ENCODE measurements around the gene LONRF2.

The LONRF2 gene

DNA sequence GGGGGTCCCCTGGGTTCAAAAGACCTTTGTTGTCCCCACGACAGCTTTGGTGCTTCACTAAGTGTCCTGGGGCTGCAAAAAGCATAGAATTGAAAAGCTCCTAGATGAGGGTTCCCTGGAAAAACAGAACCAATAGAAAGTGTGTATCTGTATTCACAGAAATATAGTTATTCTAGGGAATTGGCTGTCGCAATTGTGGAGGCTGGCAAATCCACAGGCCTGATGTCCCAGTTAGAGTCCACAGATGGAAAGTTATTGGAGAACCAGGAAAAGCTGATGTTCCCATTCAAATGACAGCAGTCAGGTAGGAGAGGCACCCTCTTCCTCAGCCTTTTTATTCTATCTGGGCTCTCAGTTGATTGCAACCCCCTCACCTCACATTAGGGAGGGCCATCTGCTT lies 65.5 kb downstream of the LONRF2 start:
- no peak overlapping the region for H2BK120ac ChIP-seq (ENCODE audit: low read depth, low read length)
- H3K27me3 ChIP-seq (ENCODE audit: control insufficient read depth in 1 of 2, insufficient read depth in 1 of 2, low read length in 2 of 2): peaks cover 0 to 24% of the 10 kb centered on the region in 2 experiments
- H2AK5ac ChIP-seq (ENCODE audit: low read length, severe bottlenecking): no peak overlapping the region
- peaks cover 19% of the 10 kb centered on the region for H3K4me1 ChIP-seq (ENCODE audit: control insufficient read depth, insufficient read depth, low read depth, low read length)
- no peak overlapping the region for H3K18ac ChIP-seq (ENCODE audit: low read depth in 1 of 2, low read length in 2 of 2)
- H4K91ac ChIP-seq (ENCODE audit: low read length): no peak overlapping the region
- DNase-seq: no peak
- H2AFZ ChIP-seq (ENCODE audit: low read depth, low read length): no peak overlapping the region
- no peak overlapping the region for H3K23ac ChIP-seq (ENCODE audit: low read length in 2 of 2)
- H3K4me2 ChIP-seq (ENCODE audit: low read length, poor library complexity, severe bottlenecking): no peak overlapping the region
- no peak overlapping the region for H3K4ac ChIP-seq (ENCODE audit: low read depth in 1 of 2, low read length in 2 of 2)
- H2BK5ac ChIP-seq (ENCODE audit: low read depth, low read length, poor library complexity, severe bottlenecking): no peak overlapping the region
- no peaks in the 10 kb centered on the region for H3K9me3 ChIP-seq (ENCODE audit: control insufficient read depth, low read length)
- no peak overlapping the region for H2BK12ac ChIP-seq (ENCODE audit: low read length in 2 of 2)
- H3K9ac ChIP-seq (ENCODE audit: low read length): no peak overlapping the region
- H2BK15ac ChIP-seq (ENCODE audit: low read depth, poor library complexity, severe bottlenecking): no peak overlapping the region
- H3K79me1 ChIP-seq (replicated peaks; ENCODE audit: low read length, poor library complexity, severe bottlenecking): no peaks in the 10 kb centered on the region
- no peaks in the 10 kb centered on the region for H3K36me3 ChIP-seq (ENCODE audit: control insufficient read depth in 1 of 2, insufficient read depth in 2 of 2, low read depth in 1 of 2, low read length in 2 of 2)
- 91% methylated on average over 2 of the region's 2 CpGs for WGBS
- H3K4me3 ChIP-seq (ENCODE audit: insufficient read depth in 1 of 2, low read depth in 1 of 2, low read length in 2 of 2): no peak overlapping the region
- H3K27ac ChIP-seq (ENCODE audit: low read length, poor library complexity, severe bottlenecking): no peak overlapping the region
- H3K14ac ChIP-seq (ENCODE audit: low read length in 2 of 2): no peak overlapping the region
- no peak overlapping the region for H4K8ac ChIP-seq (ENCODE audit: low read length)

DNA sequence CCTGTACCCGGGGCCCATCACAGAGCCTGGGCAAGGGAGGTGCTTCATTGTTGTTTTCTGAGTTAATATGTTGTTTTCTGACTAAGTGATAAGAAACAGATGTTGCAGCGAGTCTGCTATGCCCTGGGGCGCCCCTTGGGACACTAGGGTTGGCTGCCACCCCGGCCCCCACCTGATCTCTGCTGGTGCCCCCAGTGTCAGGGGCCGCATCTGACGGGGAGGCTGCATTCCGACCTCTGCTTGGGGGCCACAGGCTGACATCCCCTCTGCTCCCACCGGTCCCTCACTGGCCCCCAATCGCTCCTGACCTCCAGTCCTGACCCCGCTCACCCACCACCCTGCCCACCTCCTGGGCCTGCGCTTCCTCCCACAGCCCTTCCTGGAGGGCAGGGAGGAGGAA lies 65.9 kb downstream of the LONRF2 start:
- Histone ChIP-seq H2BK15ac (ENCODE audit: low read depth, poor library complexity, severe bottlenecking) (no peak overlapping the region), H3K79me1 (replicated peaks; ENCODE audit: low read length, poor library complexity, severe bottlenecking) (no peaks in the 10 kb centered on the region), H3K23ac (ENCODE audit: low read length in 2 of 2) (no peak overlapping the region), H3K4me1 (ENCODE audit: control insufficient read depth, insufficient read depth, low read depth, low read length) (peaks cover 19% of the 10 kb centered on the region), H4K91ac (ENCODE audit: low read length) (no peak overlapping the region), H2BK12ac (ENCODE audit: low read length in 2 of 2) (no peak overlapping the region), H2BK120ac (ENCODE audit: low read depth, low read length) (no peak overlapping the region), H3K4me2 (ENCODE audit: low read length, poor library complexity, severe bottlenecking) (no peak overlapping the region), H3K9ac (ENCODE audit: low read length) (no peak overlapping the region), H2BK5ac (ENCODE audit: low read depth, low read length, poor library complexity, severe bottlenecking) (no peak overlapping the region), H2AK5ac (ENCODE audit: low read length, severe bottlenecking) (no peak overlapping the region), H3K18ac (ENCODE audit: low read depth in 1 of 2, low read length in 2 of 2) (no peak overlapping the region), H3K4ac (ENCODE audit: low read depth in 1 of 2, low read length in 2 of 2) (peak overlapping the region in 1 of 2 experiments; percentile 59), H3K9me3 (ENCODE audit: control insufficient read depth, low read length) (no peaks in the 10 kb centered on the region), H3K27ac (ENCODE audit: low read length, poor library complexity, severe bottlenecking) (no peak overlapping the region), H3K36me3 (ENCODE audit: control insufficient read depth in 1 of 2, insufficient read depth in 2 of 2, low read depth in 1 of 2, low read length in 2 of 2) (no peaks in the 10 kb centered on the region), H2AFZ (ENCODE audit: low read depth, low read length) (no peak overlapping the region), H3K27me3 (ENCODE audit: control insufficient read depth in 1 of 2, insufficient read depth in 1 of 2, low read length in 2 of 2) (peaks cover 0 to 20% of the 10 kb centered on the region in 2 experiments), H3K14ac (ENCODE audit: low read length in 2 of 2) (no peak overlapping the region), H4K8ac (ENCODE audit: low read length) (no peak overlapping the region), H3K4me3 (ENCODE audit: insufficient read depth in 1 of 2, low read depth in 1 of 2, low read length in 2 of 2) (no peak overlapping the region)
- no peak for DNase-seq
- 91% methylated on average over 10 of the region's 11 CpGs for WGBS

DNA sequence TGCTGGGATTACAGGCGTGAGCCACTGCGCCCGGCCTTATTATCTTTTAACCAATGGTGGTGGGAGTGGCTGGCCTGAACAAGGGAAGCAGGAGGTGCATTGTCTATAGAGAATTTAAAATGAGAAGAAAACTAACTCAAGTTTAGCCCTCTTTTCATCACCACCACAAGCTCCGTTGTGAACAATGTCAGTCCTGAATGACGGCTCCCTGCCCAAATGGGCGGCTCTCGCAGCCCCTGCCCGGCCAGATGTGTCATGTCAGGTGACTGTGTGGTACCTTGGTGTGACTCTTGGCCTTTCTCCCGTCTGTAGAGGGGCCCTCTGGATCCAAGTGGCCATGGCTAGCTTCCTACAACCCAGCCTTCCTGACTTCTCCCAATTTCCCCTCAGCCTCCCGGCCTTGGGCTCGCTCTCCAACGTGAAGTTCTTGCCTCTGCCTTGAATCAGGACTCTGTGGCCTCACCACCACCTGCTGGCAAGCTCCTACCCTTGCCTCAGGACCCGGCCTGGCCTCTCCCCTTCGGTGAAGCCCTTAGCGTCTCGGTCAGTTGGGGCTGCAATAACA lies 67.6 kb downstream of the LONRF2 start:
- Histone ChIP-seq H2BK12ac (ENCODE audit: low read length in 2 of 2) (no peak overlapping the region), H3K36me3 (ENCODE audit: control insufficient read depth in 1 of 2, insufficient read depth in 2 of 2, low read depth in 1 of 2, low read length in 2 of 2) (no peaks in the 10 kb centered on the region), H4K91ac (ENCODE audit: low read length) (no peak overlapping the region), H3K9ac (ENCODE audit: low read length) (no peak overlapping the region), H2BK15ac (ENCODE audit: low read depth, poor library complexity, severe bottlenecking) (no peak overlapping the region), H3K4me3 (ENCODE audit: insufficient read depth in 1 of 2, low read depth in 1 of 2, low read length in 2 of 2) (no peak overlapping the region), H4K8ac (ENCODE audit: low read length) (no peak overlapping the region), H3K18ac (ENCODE audit: low read depth in 1 of 2, low read length in 2 of 2) (no peak overlapping the region), H3K27ac (ENCODE audit: low read length, poor library complexity, severe bottlenecking) (no peak overlapping the region), H2BK5ac (ENCODE audit: low read depth, low read length, poor library complexity, severe bottlenecking) (no peak overlapping the region), H3K4me2 (ENCODE audit: low read length, poor library complexity, severe bottlenecking) (no peak overlapping the region), H2AFZ (ENCODE audit: low read depth, low read length) (no peak overlapping the region), H3K79me1 (replicated peaks; ENCODE audit: low read length, poor library complexity, severe bottlenecking) (no peaks in the 10 kb centered on the region), H3K14ac (ENCODE audit: low read length in 2 of 2) (no peak overlapping the region), H2AK5ac (ENCODE audit: low read length, severe bottlenecking) (no peak overlapping the region), H3K27me3 (ENCODE audit: control insufficient read depth in 1 of 2, insufficient read depth in 1 of 2, low read length in 2 of 2) (peaks cover 0 to 30% of the 10 kb centered on the region in 2 experiments), H2BK120ac (ENCODE audit: low read depth, low read length) (no peak overlapping the region), H3K4ac (ENCODE audit: low read depth in 1 of 2, low read length in 2 of 2) (no peak overlapping the region), H3K4me1 (ENCODE audit: control insufficient read depth, insufficient read depth, low read depth, low read length) (peaks cover 17% of the 10 kb centered on the region), H3K9me3 (ENCODE audit: control insufficient read depth, low read length) (no peaks in the 10 kb centered on the region), H3K23ac (ENCODE audit: low read length in 2 of 2) (no peak overlapping the region)
- DNase-seq: no peak
- 89% methylated on average over 13 of the region's 16 CpGs for WGBS

DNA sequence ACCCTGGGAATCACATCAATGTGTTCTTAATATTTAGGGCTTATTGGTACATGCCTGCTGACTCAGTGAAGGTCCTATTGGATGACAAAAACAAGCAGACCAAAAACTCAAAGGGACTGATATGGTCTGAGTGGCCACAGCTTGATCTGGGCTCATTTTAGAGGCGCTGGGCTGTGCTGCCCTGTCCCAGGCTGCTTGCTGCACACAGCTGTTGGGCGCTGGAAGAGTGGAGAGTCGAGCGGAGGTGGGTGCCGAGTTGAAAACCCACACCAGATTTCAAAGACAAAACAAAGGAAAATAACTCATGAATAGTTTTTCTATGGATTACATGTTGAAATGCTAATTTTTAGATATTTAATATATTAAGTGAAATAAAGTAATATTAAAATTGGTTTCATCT lies 68.5 kb downstream of the LONRF2 start:
- Histone ChIP-seq H3K9me3 (ENCODE audit: control insufficient read depth, low read length) (no peaks in the 10 kb centered on the region), H2BK12ac (ENCODE audit: low read length in 2 of 2) (no peak overlapping the region), H3K4me3 (ENCODE audit: insufficient read depth in 1 of 2, low read depth in 1 of 2, low read length in 2 of 2) (no peak overlapping the region), H2BK15ac (ENCODE audit: low read depth, poor library complexity, severe bottlenecking) (no peak overlapping the region), H3K18ac (ENCODE audit: low read depth in 1 of 2, low read length in 2 of 2) (no peak overlapping the region), H3K4me2 (ENCODE audit: low read length, poor library complexity, severe bottlenecking) (no peak overlapping the region), H2BK120ac (ENCODE audit: low read depth, low read length) (no peak overlapping the region), H2BK5ac (ENCODE audit: low read depth, low read length, poor library complexity, severe bottlenecking) (no peak overlapping the region), H4K91ac (ENCODE audit: low read length) (no peak overlapping the region), H3K4me1 (ENCODE audit: control insufficient read depth, insufficient read depth, low read depth, low read length) (peaks cover 19% of the 10 kb centered on the region), H3K27ac (ENCODE audit: low read length, poor library complexity, severe bottlenecking) (no peak overlapping the region), H3K14ac (ENCODE audit: low read length in 2 of 2) (no peak overlapping the region), H2AK5ac (ENCODE audit: low read length, severe bottlenecking) (no peak overlapping the region), H4K8ac (ENCODE audit: low read length) (no peak overlapping the region), H3K23ac (ENCODE audit: low read length in 2 of 2) (no peak overlapping the region), H3K4ac (ENCODE audit: low read depth in 1 of 2, low read length in 2 of 2) (no peak overlapping the region), H3K36me3 (ENCODE audit: control insufficient read depth in 1 of 2, insufficient read depth in 2 of 2, low read depth in 1 of 2, low read length in 2 of 2) (no peaks in the 10 kb centered on the region), H3K27me3 (ENCODE audit: control insufficient read depth in 1 of 2, insufficient read depth in 1 of 2, low read length in 2 of 2) (peaks cover 0 to 37% of the 10 kb centered on the region in 2 experiments), H2AFZ (ENCODE audit: low read depth, low read length) (no peak overlapping the region), H3K9ac (ENCODE audit: low read length) (no peak overlapping the region), H3K79me1 (replicated peaks; ENCODE audit: low read length, poor library complexity, severe bottlenecking) (no peaks in the 10 kb centered on the region)
- no peak for DNase-seq
- 100% methylated on average over 1 of the region's 5 CpGs for WGBS

All from mesenchymal stem cell (in vitro differentiated cells and primary cell).